Endothelial cell of umbilical vein (primary cell): Measurements from ENCODE around the gene CPXM2. TPM values are rescaled to one million over a fixed set of nuclear protein-coding genes. Genes with fewer than 3 reads are reported as not detected.

Experiments
- BruUV-seq: library from RNA; stranded (reverse); fragments of 400-500 nt; replicated peaks from 2 replicates; lab custom pipeline; 2021; lab: Mats Ljungman, UMichigan
- CTCF ChIA-PET: fragments of 300-600, 350-600 bp; sonication (Branson Sonifier 250); formaldehyde crosslinking; loops from one replicate; lab custom pipeline; 2021; ENCODE audit warnings: antibody characterized with exemption, inconsistent platforms; lab: Charles Lee
- POLR2A ChIA-PET: fragments of 300-600, 350-600 bp; sonication (Branson Sonifier 250); formaldehyde crosslinking; loops from one replicate; lab custom pipeline; 2021; ENCODE audit warnings: antibody characterized with exemption, inconsistent platforms; lab: Charles Lee
- DNase-seq: peaks from one replicate; pipeline ENCODE4 v3.0.0-alpha.2; 2011; ENCODE audit warnings: low read depth, low spot score
- FAIRE-seq: peaks from 2 replicates; lab custom pipeline; 2011; peaks lifted over from hg19 to GRCh38; lab: Jason Lieb, UNC
- H2AFZ ChIP-seq: 2 replicates; pipeline ENCODE4 v1.6.0; 2012; ENCODE audit warnings: low read depth, low read length, control low read depth, inconsistent platforms
- H3K27ac ChIP-seq: 2 replicates; pipeline ENCODE4 v1.5.1; 2011; ENCODE audit warnings: low read depth, mild to moderate bottlenecking, control low read depth, low read length, moderate library complexity; ENCODE audit not compliant: insufficient read depth
- H3K27me3 ChIP-seq, 2 experiments: 2 replicates each; pipeline versions ENCODE4 v1.6.0 to v1.6.1; 2011; ENCODE audit warnings: low read length in 2 of 2, mixed read lengths in 1 of 2; ENCODE audit not compliant: control insufficient read depth in 2 of 2, insufficient read depth in 2 of 2
- H3K36me3 ChIP-seq, 2 experiments: 2 replicates in 1 of 2; 3 replicates in 1 of 2; pipeline ENCODE4 v1.5.1; 2011; ENCODE audit warnings: low read length in 2 of 2, mild to moderate bottlenecking in 1 of 2, moderate library complexity in 1 of 2; ENCODE audit not compliant: control insufficient read depth in 2 of 2, insufficient read depth in 2 of 2; ENCODE audit errors: extremely low read depth in 1 of 2
- H3K4me1 ChIP-seq: 3 replicates; pipeline ENCODE4 v1.5.1; 2011; ENCODE audit warnings: mild to moderate bottlenecking, low read length; ENCODE audit not compliant: control insufficient read depth, insufficient read depth; ENCODE audit errors: extremely low read depth
- H3K4me2 ChIP-seq: 2 replicates; pipeline ENCODE4 v1.6.1; 2011; ENCODE audit warnings: low read length, control low read depth, mixed read lengths; ENCODE audit not compliant: insufficient read depth
- H3K4me3 ChIP-seq, 3 experiments: fragments of 200-600 bp in 1 of 3; sonication (generic), shearing (Covaris generic) in 1 of 3; replicated peaks in 1 of 3; 2 replicates each; pipeline ENCODE4 v1.5.1; 2011 to 2016; ENCODE audit warnings: control low read depth in 3 of 3, low read length in 3 of 3, mild to moderate bottlenecking in 2 of 3, inconsistent platforms in 1 of 3, low read depth in 1 of 3, moderate library complexity in 1 of 3; ENCODE audit not compliant: insufficient read depth in 1 of 3
- H3K79me2 ChIP-seq: 2 replicates; pipeline ENCODE4 v1.6.0; 2012; ENCODE audit warnings: low read length, inconsistent platforms; ENCODE audit not compliant: control insufficient read depth, insufficient read depth
- H3K9ac ChIP-seq: replicated peaks from 2 replicates; pipeline ENCODE3; 2011; ENCODE audit warnings: low read length, control low read depth; ENCODE audit not compliant: insufficient read depth; ENCODE audit errors: extremely low read depth
- H3K9me1 ChIP-seq: replicated peaks from 3 replicates; pipeline ENCODE4 v1.6.0; 2011; ENCODE audit warnings: mild to moderate bottlenecking, low read length; ENCODE audit not compliant: control insufficient read depth, insufficient read depth; ENCODE audit errors: extremely low read depth
- H3K9me3 ChIP-seq: replicated peaks from 2 replicates; pipeline ENCODE4 v1.5.1; 2012; ENCODE audit warnings: low read length, inconsistent platforms; ENCODE audit not compliant: control insufficient read depth, insufficient read depth
- H4K20me1 ChIP-seq: replicated peaks from 2 replicates; pipeline ENCODE3; 2011; ENCODE audit warnings: mild to moderate bottlenecking, low read length; ENCODE audit not compliant: control insufficient read depth, insufficient read depth; ENCODE audit errors: extremely low read depth
- CTCF ChIP-seq, 2 donors: IDR thresholded peaks; 1 replicate in 1 of 2; 2 replicates in 1 of 2; pipeline ENCODE4 v1.5.1; 2011; ENCODE audit warnings: low read length in 2 of 2, mild to moderate bottlenecking in 2 of 2, moderate library complexity in 2 of 2, control low read depth in 1 of 2, inconsistent platforms in 1 of 2, low read depth in 1 of 2; ENCODE audit not compliant: insufficient read depth in 1 of 2; ENCODE audit errors: extremely low read depth in 1 of 2
- EZH2 ChIP-seq: IDR thresholded peaks from 2 replicates; pipeline ENCODE4 v1.6.1; 2012; ENCODE audit warnings: borderline replicate concordance, low read depth, mild to moderate bottlenecking, moderate library complexity, low read length, inconsistent platforms; ENCODE audit not compliant: severe bottlenecking
- FOS ChIP-seq: IDR thresholded peaks from 2 replicates; pipeline ENCODE4 v1.6.1; 2011; ENCODE audit warnings: mild to moderate bottlenecking, low read length, moderate library complexity, borderline replicate concordance; ENCODE audit not compliant: insufficient read depth
- GATA2 ChIP-seq: IDR thresholded peaks from 2 replicates; pipeline ENCODE4 v1.7.0; 2011; ENCODE audit warnings: low read depth, mild to moderate bottlenecking, moderate library complexity, mixed read lengths, low read length; ENCODE audit not compliant: insufficient read length, insufficient read depth
- JUN ChIP-seq: IDR thresholded peaks from 2 replicates; pipeline ENCODE4 v1.6.1; 2011; ENCODE audit warnings: borderline replicate concordance, low read depth; ENCODE audit not compliant: insufficient read length, insufficient read depth
- MAX ChIP-seq: IDR thresholded peaks from 2 replicates; pipeline ENCODE4 v1.6.1; 2011; ENCODE audit not compliant: insufficient read depth, insufficient read length
- MYC ChIP-seq: IDR thresholded peaks from one replicate; pipeline ENCODE4 v1.6.1; 2011; ENCODE audit warnings: mild to moderate bottlenecking, low read depth, low read length
- POLR2A ChIP-seq: IDR thresholded peaks from 2 replicates; pipeline ENCODE4 v1.6.1; 2012; ENCODE audit warnings: low read depth, mild to moderate bottlenecking, control low read depth, low read length
- POLR2AphosphoS5 ChIP-seq: IDR thresholded peaks from 2 replicates; pipeline ENCODE4 v1.6.1; 2012; ENCODE audit warnings: low read depth, mild to moderate bottlenecking, control low read depth, low read length, moderate library complexity; ENCODE audit not compliant: insufficient read depth
- dilution Hi-C: fragments of 300-500 bp; cut with MboI; formaldehyde crosslinking; loops from one replicate; pipeline ENCODE4 v1.15.0; 2019; ENCODE audit warnings: low sequenced_read_pairs; ENCODE audit not compliant: extremely low pct_ligation_motif_present
- intact Hi-C: fragments of 100-400 bp; cut with micrococcal nuclease; formaldehyde crosslinking; loops from one replicate; pipeline ENCODE4 v1.10.0; 2022
- polyA plus RNA-seq, 4 experiments: library from polyadenylated mRNA; depleted of rRNA in 3 of 4; stranded (reverse) in 3 of 4; unstranded in 1 of 4; fragments of >200 nt; gene quantifications; 2 replicates each; pipeline versions ENCODE4 v1.2.1 to v1.2.3, GENCODE V29; 2011 to 2012; ENCODE audit warnings: missing spikeins in 1 of 4
- total RNA-seq: library from RNA; stranded (reverse); gene quantifications from 2 replicates; pipeline ENCODE4 v1.2.3, GENCODE V29; 2021

CPXM2 gene
- total and polyA plus RNA-seq, 2 donors (not counting 3 experiments of a cell fraction or from before 2014, with no cell fraction given) = 1.8 to 2.7 TPM

- Histone ChIP-seq H3K36me3 (no peaks in the 10 kb centered on the region), H3K27me3 (no peaks in the 10 kb centered on the region), H2AFZ (no peak overlapping the region), H3K9me1 (no peaks in the 10 kb centered on the region), H4K20me1 (no peaks in the 10 kb centered on the region), H3K9ac (no peak overlapping the region), H3K27ac (no peak overlapping the region), H3K4me3 (no peak overlapping the region), H3K79me2 (no peaks in the 10 kb centered on the region), H3K4me1 (no peaks in the 10 kb centered on the region), H3K9me3 (no peaks in the 10 kb centered on the region), H3K4me2 (no peak overlapping the region)
- CTCF ChIA-PET = no interaction called here
- POLR2A ChIA-PET = no interaction called here
- intact Hi-C loops (no loop called here), dilution Hi-C loops (no loop called here)
- BruUV-seq = no TSS peak
- TF ChIP-seq CTCF (IDR thresholded peaks at IDR 0.05; ENCODE audit: extremely low read depth in 1 of 2, insufficient read depth in 1 of 2, low read depth in 1 of 2, low read length in 2 of 2) = no peak
- TF ChIP-seq MYC = no peak
- TF ChIP-seq GATA2 = no peak
- no peak for TF ChIP-seq POLR2AphosphoS5
- TF ChIP-seq FOS = no peak
- TF ChIP-seq POLR2A = no peak
- TF ChIP-seq MAX = no peak
- TF ChIP-seq EZH2 = no peak
- TF ChIP-seq JUN = no peak
- FAIRE-seq = no peak
- no peak for DNase-seq
Observed at GRCh38 chr10:123744224-123744536, 147.4 kb downstream of the CPXM2 start.
